Measurements from ENCODE around the gene CLASP2. TPM values are rescaled to one million over a fixed set of nuclear protein-coding genes. Genes with fewer than 3 reads are reported as not detected.

Gene CLASP2
- total RNA-seq, 2 experiments from 2014 or later: 41.8 to 46.6 TPM

DNA sequence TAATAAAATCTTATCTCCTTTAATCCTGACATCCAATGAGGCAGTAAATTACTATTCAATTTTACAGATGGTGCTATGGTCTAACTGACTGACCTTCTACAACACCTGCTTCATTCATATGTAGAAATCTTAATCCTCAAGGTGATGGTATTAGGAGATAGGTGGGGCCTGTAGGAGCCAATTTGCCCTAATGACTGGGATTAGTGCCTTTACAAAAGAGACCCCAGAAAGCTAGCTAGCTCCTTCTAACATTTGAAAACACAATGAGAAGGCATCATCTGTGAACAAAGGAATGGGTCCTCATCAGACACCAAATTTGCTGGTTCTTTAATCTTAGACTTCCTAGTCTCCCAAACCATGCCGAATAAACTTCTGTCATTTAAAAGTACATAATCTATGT lies 140.5 kb downstream of the CLASP2 start:
- no peak overlapping the region for H3K27ac Mint-ChIP-seq
- intact Hi-C loops (cut with micrococcal nuclease): no loop called here
- no peaks in the 10 kb centered on the region for H3K27me3 Mint-ChIP-seq
- H3K4me3 Mint-ChIP-seq: no peak overlapping the region
- CTCF ChIA-PET: no interaction called here
- DNase-seq: no peak
- POLR2A ChIA-PET: no interaction called here
- H3K4me1 Mint-ChIP-seq (ENCODE audit: low read depth): no peaks in the 10 kb centered on the region
- H3K9me3 Mint-ChIP-seq: no peaks in the 10 kb centered on the region
- peaks cover 15% of the 10 kb centered on the region for H3K36me3 Mint-ChIP-seq

DNA sequence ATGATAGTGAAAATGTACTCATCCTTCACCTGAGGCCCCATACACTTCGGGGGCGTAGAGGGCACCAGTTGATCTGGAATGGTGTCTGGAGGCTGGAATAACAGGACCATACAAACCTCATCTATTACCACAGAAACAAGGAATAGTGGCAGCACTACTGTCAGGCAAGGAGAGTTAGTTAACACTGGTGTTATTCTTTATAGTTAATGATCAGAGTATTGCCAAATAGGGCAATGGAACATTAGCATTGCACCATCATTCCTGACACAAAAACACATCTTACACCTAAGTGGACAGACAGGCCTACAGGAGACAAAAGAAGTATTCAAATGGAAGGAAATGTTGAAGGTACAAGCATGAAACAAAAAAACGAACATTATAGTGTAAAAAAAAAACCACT lies 140.9 kb downstream of the CLASP2 start:
- Mint-ChIP-seq H3K9me3 (no peaks in the 10 kb centered on the region), H3K27ac (no peak overlapping the region), H3K36me3 (peaks cover 15% of the 10 kb centered on the region), H3K4me3 (no peak overlapping the region), H3K4me1 (ENCODE audit: low read depth) (no peaks in the 10 kb centered on the region), H3K27me3 (no peaks in the 10 kb centered on the region)
- POLR2A ChIA-PET: no interaction called here
- intact Hi-C loops (cut with micrococcal nuclease): no loop called here
- CTCF ChIA-PET: no interaction called here
- DNase-seq: no peak

DNA sequence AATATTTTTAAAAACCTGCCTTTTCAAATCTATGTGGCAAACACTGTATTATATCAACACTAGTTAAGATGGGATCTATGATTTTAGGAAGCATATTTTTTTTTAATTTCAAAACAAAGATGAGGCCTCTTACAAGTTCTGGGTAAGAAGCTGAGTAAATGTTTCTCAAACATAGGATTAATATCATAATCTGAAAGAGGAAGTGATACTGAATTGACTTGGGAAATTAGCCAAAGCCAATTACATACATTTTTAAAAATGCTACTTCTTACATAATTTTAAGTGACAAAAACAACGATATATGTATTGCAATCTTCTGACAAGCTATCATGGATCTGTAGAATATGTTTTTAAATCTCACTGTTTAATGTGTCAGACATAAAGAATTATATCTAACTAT lies 142.7 kb downstream of the CLASP2 start:
- no peaks in the 10 kb centered on the region for H3K4me1 Mint-ChIP-seq (ENCODE audit: low read depth)
- CTCF ChIA-PET: no interaction called here
- H3K36me3 Mint-ChIP-seq: peaks cover 22% of the 10 kb centered on the region
- H3K27ac Mint-ChIP-seq: no peak overlapping the region
- no peak for DNase-seq
- no peaks in the 10 kb centered on the region for H3K27me3 Mint-ChIP-seq
- H3K9me3 Mint-ChIP-seq: no peaks in the 10 kb centered on the region
- no peak overlapping the region for H3K4me3 Mint-ChIP-seq
- intact Hi-C loops (cut with micrococcal nuclease): no loop called here
- POLR2A ChIA-PET: no interaction called here

DNA sequence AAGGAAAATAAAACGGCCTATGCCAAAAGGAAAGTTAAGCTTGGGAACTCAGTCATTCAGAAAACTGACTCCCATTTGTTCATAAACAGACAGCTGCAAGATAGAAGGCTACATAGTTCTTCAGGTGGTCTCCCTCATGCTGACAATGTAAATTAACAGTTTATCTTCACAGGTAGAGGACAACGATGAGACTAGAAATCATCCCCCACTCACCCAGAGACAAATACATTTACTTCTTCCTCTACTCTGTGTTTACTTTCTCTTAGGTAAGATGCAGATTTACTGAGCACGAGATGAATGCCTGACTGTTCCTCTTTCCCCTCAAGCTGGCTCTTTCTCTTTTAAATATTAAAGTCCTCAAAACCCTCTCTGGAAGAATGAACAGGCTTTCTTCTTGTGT lies 160.2 kb downstream of the CLASP2 start:
- POLR2A ChIA-PET: no interaction called here
- no peak for DNase-seq
- Mint-ChIP-seq H3K4me3 (no peak overlapping the region), H3K36me3 (peaks cover 17% of the 10 kb centered on the region), H3K27me3 (no peaks in the 10 kb centered on the region), H3K9me3 (no peaks in the 10 kb centered on the region), H3K4me1 (ENCODE audit: low read depth) (no peaks in the 10 kb centered on the region), H3K27ac (no peak overlapping the region)
- intact Hi-C loops (cut with micrococcal nuclease): no loop called here
- CTCF ChIA-PET: no interaction called here

DNA sequence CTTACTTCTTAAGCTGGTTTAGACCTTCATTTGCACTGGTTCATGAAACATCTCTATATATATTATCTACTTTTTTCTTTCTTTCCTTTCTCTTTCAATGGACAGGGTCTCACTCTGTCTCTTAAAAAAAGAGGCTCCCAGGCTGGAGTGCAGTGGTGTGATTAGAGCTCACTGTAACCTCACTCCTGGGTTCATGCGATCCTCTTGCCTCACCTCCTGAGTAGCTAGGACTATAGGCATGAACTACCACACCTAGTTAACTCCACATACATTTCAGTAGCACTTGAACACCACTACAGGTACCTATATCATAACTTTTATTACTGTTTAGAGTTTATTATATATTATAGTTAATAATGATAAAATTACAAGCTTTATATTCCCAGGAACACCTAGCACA lies 160.8 kb downstream of the CLASP2 start:
- intact Hi-C loops (cut with micrococcal nuclease): no loop called here
- CTCF ChIA-PET: interaction anchor here (0.6 kb wide), 1 partner anchor 130 kb away, joined by 3 read pairs; no protein-coding TSS in a partner anchor
- no peak overlapping the region for H3K4me3 Mint-ChIP-seq
- H3K27me3 Mint-ChIP-seq: no peaks in the 10 kb centered on the region
- no peaks in the 10 kb centered on the region for H3K4me1 Mint-ChIP-seq (ENCODE audit: low read depth)
- H3K27ac Mint-ChIP-seq: no peak overlapping the region
- POLR2A ChIA-PET: no interaction called here
- no peak for DNase-seq
- no peaks in the 10 kb centered on the region for H3K9me3 Mint-ChIP-seq
- peaks cover 17% of the 10 kb centered on the region for H3K36me3 Mint-ChIP-seq

DNA sequence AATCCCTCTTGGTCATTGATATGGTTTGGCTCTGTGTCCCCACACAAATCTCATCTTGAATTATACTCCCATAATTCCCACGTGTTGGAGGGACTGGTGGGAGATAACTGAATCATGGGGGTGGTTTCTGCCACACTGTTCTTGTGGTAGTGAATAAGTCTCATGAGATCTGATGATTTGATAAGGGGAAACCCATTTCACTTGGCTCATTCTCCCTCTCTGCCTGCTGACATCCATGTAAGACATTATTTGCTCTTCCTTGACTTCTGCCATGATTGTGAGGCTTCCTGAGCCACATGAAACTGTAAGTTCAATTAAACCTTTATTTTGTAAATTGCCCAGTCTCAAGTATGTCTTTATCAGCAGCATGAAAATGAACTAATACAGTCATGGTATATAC lies 171.0 kb downstream of the CLASP2 start:
- no peak overlapping the region for H3K4me3 Mint-ChIP-seq
- H3K27me3 Mint-ChIP-seq: no peaks in the 10 kb centered on the region
- H3K27ac Mint-ChIP-seq: no peak overlapping the region
- peaks cover 30% of the 10 kb centered on the region for H3K36me3 Mint-ChIP-seq
- peaks cover 3% of the 10 kb centered on the region for H3K9me3 Mint-ChIP-seq
- CTCF ChIA-PET: no interaction called here
- intact Hi-C loops (cut with micrococcal nuclease): no loop called here
- POLR2A ChIA-PET: no interaction called here
- no peaks in the 10 kb centered on the region for H3K4me1 Mint-ChIP-seq (ENCODE audit: low read depth)
- DNase-seq: no peak

DNA sequence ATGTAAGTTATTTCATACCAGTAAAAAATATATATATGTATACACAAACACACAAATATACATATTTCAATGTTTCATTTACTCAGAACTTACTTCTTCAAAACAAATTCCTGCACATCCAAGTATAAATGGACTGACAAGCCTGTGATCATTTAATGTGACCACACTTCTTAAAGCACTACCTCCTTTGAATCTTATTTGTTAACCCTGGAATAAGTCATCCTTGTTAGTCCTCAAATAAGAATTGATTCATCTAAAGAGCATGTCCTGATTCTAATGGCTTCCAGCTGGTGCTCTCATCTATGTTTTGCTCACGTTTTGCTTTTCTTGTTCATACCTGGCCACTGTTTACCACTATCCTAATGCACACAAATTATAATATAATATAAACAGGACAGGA lies 173.9 kb downstream of the CLASP2 start:
- peaks cover 2% of the 10 kb centered on the region for H3K9me3 Mint-ChIP-seq
- H3K36me3 Mint-ChIP-seq: peaks cover 16% of the 10 kb centered on the region
- ChIA-PET CTCF (no interaction called here), POLR2A (no interaction called here)
- intact Hi-C loops (cut with micrococcal nuclease): no loop called here
- H3K4me1 Mint-ChIP-seq (ENCODE audit: low read depth): no peaks in the 10 kb centered on the region
- H3K4me3 Mint-ChIP-seq: no peak overlapping the region
- no peak overlapping the region for H3K27ac Mint-ChIP-seq
- DNase-seq: no peak
- H3K27me3 Mint-ChIP-seq: no peaks in the 10 kb centered on the region

DNA sequence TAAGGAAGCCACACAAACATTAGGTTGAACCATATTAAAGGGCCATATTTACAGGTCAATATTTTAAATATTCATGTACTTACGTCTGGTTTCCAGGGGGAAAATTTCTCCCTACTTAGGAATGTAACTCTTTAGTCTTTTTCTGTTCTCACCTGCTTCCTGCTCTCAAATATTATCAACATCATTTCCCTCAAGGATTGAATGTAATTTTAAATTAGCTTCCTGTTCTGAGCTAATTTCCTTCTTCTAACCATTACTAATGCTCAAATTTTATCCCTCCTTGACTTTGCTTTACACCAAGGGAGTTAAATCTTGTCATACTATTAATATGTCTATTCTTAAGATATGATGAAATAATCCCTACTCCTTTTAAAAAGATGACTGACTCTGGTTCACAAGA lies 174.5 kb downstream of the CLASP2 start:
- POLR2A ChIA-PET: no interaction called here
- Mint-ChIP-seq H3K36me3 (peaks cover 14% of the 10 kb centered on the region), H3K27me3 (no peaks in the 10 kb centered on the region), H3K4me3 (no peak overlapping the region), H3K4me1 (ENCODE audit: low read depth) (no peaks in the 10 kb centered on the region), H3K9me3 (no peaks in the 10 kb centered on the region), H3K27ac (no peak overlapping the region)
- DNase-seq: no peak
- CTCF ChIA-PET: no interaction called here
- intact Hi-C loops (cut with micrococcal nuclease): no loop called here

DNA sequence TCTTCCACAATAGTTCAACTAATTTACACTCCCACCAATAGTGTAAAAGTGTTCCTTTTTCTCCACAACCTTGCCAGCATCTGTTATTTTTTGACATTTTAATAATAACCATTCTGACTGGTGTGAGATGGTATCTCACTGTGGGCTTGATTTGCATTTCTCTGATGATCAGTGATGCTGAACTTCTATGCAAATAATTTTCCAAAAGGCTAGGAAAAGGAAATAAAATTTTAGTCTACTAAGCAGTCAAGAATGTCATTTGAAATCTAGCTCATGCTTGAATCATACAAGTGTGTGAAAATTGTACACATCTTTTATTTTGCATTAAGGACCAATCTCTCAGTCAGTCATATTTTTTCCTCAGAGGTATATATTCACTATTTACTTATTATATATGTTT lies 176.1 kb downstream of the CLASP2 start:
- no peaks in the 10 kb centered on the region for H3K27me3 Mint-ChIP-seq
- no peak overlapping the region for H3K4me3 Mint-ChIP-seq
- no peaks in the 10 kb centered on the region for H3K9me3 Mint-ChIP-seq
- intact Hi-C loops (cut with micrococcal nuclease): no loop called here
- H3K4me1 Mint-ChIP-seq (ENCODE audit: low read depth): no peaks in the 10 kb centered on the region
- H3K36me3 Mint-ChIP-seq: peaks cover 22% of the 10 kb centered on the region
- ChIA-PET CTCF (no interaction called here), POLR2A (no interaction called here)
- no peak overlapping the region for H3K27ac Mint-ChIP-seq
- no peak for DNase-seq

DNA sequence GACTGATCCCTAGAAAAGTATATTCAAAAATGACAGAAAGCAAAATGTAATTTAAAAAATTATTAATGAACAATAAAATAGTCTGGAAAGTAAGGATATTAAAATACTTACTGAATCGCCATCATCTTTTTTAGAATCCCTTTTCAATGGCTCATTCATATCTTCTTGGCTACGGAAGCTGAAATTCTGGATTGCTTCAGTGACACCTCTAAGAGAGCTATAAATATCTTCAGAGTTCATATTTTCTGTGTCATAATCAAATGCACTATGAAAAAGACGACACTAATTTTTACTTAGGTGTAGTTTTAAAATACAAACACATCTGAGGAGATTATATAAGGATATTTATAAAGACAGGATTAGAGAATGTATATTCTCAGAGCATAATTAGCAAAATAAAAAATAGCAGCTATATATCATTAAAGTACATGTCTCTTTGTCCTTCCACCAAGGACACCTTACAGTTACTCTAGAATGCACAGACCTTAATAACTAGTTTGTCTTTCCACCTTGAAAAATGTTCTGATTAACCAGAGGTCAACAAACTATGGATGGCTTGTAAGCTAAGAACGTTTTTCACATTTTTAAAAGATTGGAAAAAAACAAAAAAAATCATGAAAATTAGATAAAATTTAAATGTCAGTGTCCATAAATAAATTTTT lies 179.2 kb downstream of the CLASP2 start:
- intact Hi-C loops (cut with micrococcal nuclease): no loop called here
- H3K4me1 Mint-ChIP-seq (ENCODE audit: low read depth): peaks cover 4% of the 10 kb centered on the region
- ChIA-PET CTCF (interaction anchor here (0.7 kb wide), 1 partner anchor 110 kb away, joined by 4 read pairs; no protein-coding TSS in a partner anchor), POLR2A (no interaction called here)
- no peaks in the 10 kb centered on the region for H3K27me3 Mint-ChIP-seq
- no peak for DNase-seq
- H3K27ac Mint-ChIP-seq: no peak overlapping the region
- H3K4me3 Mint-ChIP-seq: no peak overlapping the region
- H3K9me3 Mint-ChIP-seq: no peaks in the 10 kb centered on the region
- H3K36me3 Mint-ChIP-seq: peaks cover 28% of the 10 kb centered on the region

DNA sequence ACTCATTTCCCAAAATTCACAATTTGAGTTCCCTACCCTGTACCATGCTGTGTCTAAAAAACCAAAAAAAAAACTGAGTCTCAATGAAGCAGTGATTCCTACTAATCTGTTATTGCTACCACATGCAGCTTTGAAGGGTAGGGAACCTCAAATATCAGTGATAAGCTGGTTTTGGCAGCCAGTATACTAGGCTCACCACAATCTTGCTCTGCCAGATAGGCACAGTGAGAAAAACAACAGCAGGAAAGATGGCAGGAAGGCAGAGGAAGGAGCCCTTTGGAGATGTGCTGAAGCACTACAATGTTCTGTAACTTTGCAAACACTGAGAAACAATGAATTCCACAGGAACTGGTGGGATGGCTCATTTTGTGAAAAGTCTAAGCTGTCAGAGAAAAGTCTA lies 180.9 kb downstream of the CLASP2 start:
- peaks cover 31% of the 10 kb centered on the region for H3K36me3 Mint-ChIP-seq
- POLR2A ChIA-PET: interaction anchor here (0.6 kb wide), 1 partner anchor 1174 kb away, joined by 3 read pairs; no protein-coding TSS in a partner anchor
- peaks cover 4% of the 10 kb centered on the region for H3K4me1 Mint-ChIP-seq (ENCODE audit: low read depth)
- DNase-seq: no peak
- intact Hi-C loops (cut with micrococcal nuclease): no loop called here
- H3K4me3 Mint-ChIP-seq: no peak overlapping the region
- H3K9me3 Mint-ChIP-seq: no peaks in the 10 kb centered on the region
- CTCF ChIA-PET: interaction anchor here (0.7 kb wide), 1 partner anchor 238 kb away, joined by 4 read pairs; no protein-coding TSS in a partner anchor
- H3K27me3 Mint-ChIP-seq: no peaks in the 10 kb centered on the region
- no peak overlapping the region for H3K27ac Mint-ChIP-seq

DNA sequence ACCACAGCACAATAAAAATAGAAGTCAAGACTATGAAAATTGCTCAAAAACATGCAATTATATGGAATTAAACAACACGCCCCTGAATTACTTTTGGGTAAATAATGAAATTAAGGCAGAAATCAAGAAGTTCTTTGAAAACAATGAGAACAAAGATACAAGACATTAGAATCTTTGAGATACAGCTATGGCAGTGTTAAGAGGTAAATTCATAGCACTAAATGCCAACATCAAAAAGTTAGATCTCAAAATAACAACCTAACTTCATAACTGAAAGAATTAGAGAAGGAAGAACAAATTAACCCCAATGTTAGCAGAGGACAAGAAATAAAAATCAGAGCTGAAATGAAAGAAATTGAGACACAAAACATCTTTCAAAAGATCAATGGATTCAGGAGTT lies 191.3 kb downstream of the CLASP2 start:
- Mint-ChIP-seq H3K9me3 (peaks cover 36% of the 10 kb centered on the region), H3K4me1 (ENCODE audit: low read depth) (no peaks in the 10 kb centered on the region), H3K36me3 (peaks cover 69% of the 10 kb centered on the region), H3K4me3 (no peak overlapping the region), H3K27me3 (no peaks in the 10 kb centered on the region), H3K27ac (no peak overlapping the region)
- ChIA-PET CTCF (no interaction called here), POLR2A (no interaction called here)
- no peak for DNase-seq
- intact Hi-C loops (cut with micrococcal nuclease): no loop called here

DNA sequence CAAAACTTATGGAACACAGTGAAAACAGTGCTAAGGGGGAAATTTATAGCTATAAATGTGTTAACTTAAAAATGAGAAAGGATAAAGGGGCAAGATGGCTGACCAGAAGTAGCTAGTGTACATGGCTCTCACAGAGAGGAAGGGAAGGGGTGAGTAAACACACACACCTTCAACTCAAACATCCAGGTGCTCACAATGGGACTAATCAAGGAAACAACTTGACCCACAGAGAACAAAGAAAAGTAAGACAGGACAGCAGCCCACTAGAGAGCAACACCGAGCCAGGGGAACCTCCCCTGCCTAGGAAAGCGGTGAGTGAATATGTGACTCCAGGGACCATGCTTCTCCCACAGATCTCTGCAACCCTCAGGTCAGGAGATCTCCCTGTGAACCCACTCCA lies 192.8 kb downstream of the CLASP2 start:
- Mint-ChIP-seq H3K9me3 (peaks cover 31% of the 10 kb centered on the region), H3K27me3 (no peaks in the 10 kb centered on the region), H3K27ac (no peak overlapping the region), H3K36me3 (peaks cover 57% of the 10 kb centered on the region), H3K4me1 (ENCODE audit: low read depth) (no peaks in the 10 kb centered on the region), H3K4me3 (no peak overlapping the region)
- intact Hi-C loops (cut with micrococcal nuclease): no loop called here
- DNase-seq: no peak
- ChIA-PET POLR2A (no interaction called here), CTCF (no interaction called here)

Data from activated CD4-positive, alpha-beta memory T cell treated with anti-CD3 and anti-CD28 coated beads for 36 hours (primary cell).